ENCODE data around the gene ANKRD27. TPM values are rescaled to one million over a fixed set of nuclear protein-coding genes. Genes with fewer than 3 reads are reported as not detected.
A peak's percentile ranks its signal among the peaks of the same experiment; 100 is the strongest.
"Not testable (repeated sequence)": the region's sequence is repeated elsewhere in the genome, so short reads cannot be mapped to it uniquely, and the experiment has no call there.

ANKRD27 gene
- total RNA-seq, 1 donor, result 31.5 TPM

GRCh38 chr19:32662186-32662585, 12.8 kb downstream of the ANKRD27 start:
- Histone ChIP-seq H3K36me3 (ENCODE audit: insufficient read depth, low read length) (no peaks in the 10 kb centered on the region), H3K4me2 (ENCODE audit: insufficient read depth, low read length) (no peak overlapping the region), H3K27ac (ENCODE audit: low read depth, low read length) (no peak overlapping the region), H4K20me1 (ENCODE audit: insufficient read depth, low read length) (no peaks in the 10 kb centered on the region), H2AFZ (ENCODE audit: low read length) (no peak overlapping the region), H3K4me3 (ENCODE audit: insufficient read depth, low read length) (no peak overlapping the region), H3K4me1 (ENCODE audit: insufficient read depth, low read length) (peaks cover 3% of the 10 kb centered on the region), H3K27me3 (ENCODE audit: insufficient read depth, low read length) (no peaks in the 10 kb centered on the region), H3K79me2 (ENCODE audit: insufficient read depth, low read length) (peaks cover 54% of the 10 kb centered on the region), H3K9me3 (ENCODE audit: low read depth, low read length) (no peaks in the 10 kb centered on the region)
- DNase-seq (ENCODE audit: insufficient read length, low spot score, missing footprints), result peak; percentile 38
- no peak for TF ChIP-seq CTCF (IDR thresholded peaks at IDR 0.05; ENCODE audit: extremely low read depth, low read depth, low read length)

- Histone ChIP-seq H3K4me3 (ENCODE audit: insufficient read depth, low read length) (no peak overlapping the region), H3K27me3 (ENCODE audit: insufficient read depth, low read length) (no peaks in the 10 kb centered on the region), H3K4me1 (ENCODE audit: insufficient read depth, low read length) (peaks cover 3% of the 10 kb centered on the region), H3K4me2 (ENCODE audit: insufficient read depth, low read length) (no peak overlapping the region), H3K9me3 (ENCODE audit: low read depth, low read length) (no peaks in the 10 kb centered on the region), H3K79me2 (ENCODE audit: insufficient read depth, low read length) (peaks cover 48% of the 10 kb centered on the region), H3K27ac (ENCODE audit: low read depth, low read length) (no peak overlapping the region), H4K20me1 (ENCODE audit: insufficient read depth, low read length) (no peaks in the 10 kb centered on the region), H3K36me3 (ENCODE audit: insufficient read depth, low read length) (no peaks in the 10 kb centered on the region), H2AFZ (ENCODE audit: low read length) (no peak overlapping the region)
- no peak for DNase-seq (ENCODE audit: insufficient read length, low spot score, missing footprints)
- TF ChIP-seq CTCF (IDR thresholded peaks at IDR 0.05; ENCODE audit: extremely low read depth, low read depth, low read length), result no peak
Observed at GRCh38 chr19:32661318-32661717, 13.7 kb downstream of the ANKRD27 start.

- TF ChIP-seq CTCF (IDR thresholded peaks at IDR 0.05; ENCODE audit: extremely low read depth, low read depth, low read length), result no peak
- no peaks in the 10 kb centered on the region for H3K27me3 ChIP-seq (ENCODE audit: insufficient read depth, low read length)
- peaks cover 3% of the 10 kb centered on the region for H3K4me1 ChIP-seq (ENCODE audit: insufficient read depth, low read length)
- H2AFZ ChIP-seq (ENCODE audit: low read length), result no peak overlapping the region
- peaks cover 36% of the 10 kb centered on the region for H3K79me2 ChIP-seq (ENCODE audit: insufficient read depth, low read length)
- no peaks in the 10 kb centered on the region for H3K9me3 ChIP-seq (ENCODE audit: low read depth, low read length)
- H3K27ac ChIP-seq (ENCODE audit: low read depth, low read length), result no peak overlapping the region
- H4K20me1 ChIP-seq (ENCODE audit: insufficient read depth, low read length), result no peaks in the 10 kb centered on the region
- H3K36me3 ChIP-seq (ENCODE audit: insufficient read depth, low read length), result no peaks in the 10 kb centered on the region
- H3K4me2 ChIP-seq (ENCODE audit: insufficient read depth, low read length), result no peak overlapping the region
- no peak overlapping the region for H3K4me3 ChIP-seq (ENCODE audit: insufficient read depth, low read length)
- no peak for DNase-seq (ENCODE audit: insufficient read length, low spot score, missing footprints)
Observed at GRCh38 chr19:32658527-32658926, 16.5 kb downstream of the ANKRD27 start.

GRCh38 chr19:32658075-32658474, 16.9 kb downstream of the ANKRD27 start:
- Histone ChIP-seq H3K27me3 (ENCODE audit: insufficient read depth, low read length) (no peaks in the 10 kb centered on the region), H3K79me2 (ENCODE audit: insufficient read depth, low read length) (peaks cover 32% of the 10 kb centered on the region), H3K4me3 (ENCODE audit: insufficient read depth, low read length) (no peak overlapping the region), H3K4me2 (ENCODE audit: insufficient read depth, low read length) (no peak overlapping the region), H3K36me3 (ENCODE audit: insufficient read depth, low read length) (no peaks in the 10 kb centered on the region), H2AFZ (ENCODE audit: low read length) (no peak overlapping the region), H3K27ac (ENCODE audit: low read depth, low read length) (no peak overlapping the region), H3K4me1 (ENCODE audit: insufficient read depth, low read length) (peaks cover 3% of the 10 kb centered on the region), H4K20me1 (ENCODE audit: insufficient read depth, low read length) (no peaks in the 10 kb centered on the region), H3K9me3 (ENCODE audit: low read depth, low read length) (no peaks in the 10 kb centered on the region)
- no peak for TF ChIP-seq CTCF (IDR thresholded peaks at IDR 0.05; ENCODE audit: extremely low read depth, low read depth, low read length)
- DNase-seq (ENCODE audit: insufficient read length, low spot score, missing footprints), result peak; percentile 74

- H3K9me3 ChIP-seq (ENCODE audit: low read depth, low read length); H4K20me1 ChIP-seq (ENCODE audit: insufficient read depth, low read length); DNase-seq (ENCODE audit: insufficient read length, low spot score, missing footprints); H3K4me1 ChIP-seq (ENCODE audit: insufficient read depth, low read length); H3K4me3 ChIP-seq (ENCODE audit: insufficient read depth, low read length); H3K27ac ChIP-seq (ENCODE audit: low read depth, low read length); H3K36me3 ChIP-seq (ENCODE audit: insufficient read depth, low read length); H3K4me2 ChIP-seq (ENCODE audit: insufficient read depth, low read length); H3K27me3 ChIP-seq (ENCODE audit: insufficient read depth, low read length); H2AFZ ChIP-seq (ENCODE audit: low read length): not testable (repeated sequence)
- H3K79me2 ChIP-seq (ENCODE audit: insufficient read depth, low read length), result peaks cover 25% of the 10 kb centered on the region
Observed at GRCh38 chr19:32656379-32656778, 18.6 kb downstream of the ANKRD27 start.

Data from osteoblast (primary cell).